Muscle layer of colon (tissue), 2 donors: Measurements from ENCODE around the gene CNGB1.
"Not testable (repeated sequence)": the region's sequence is repeated elsewhere in the genome, so short reads cannot be mapped to it uniquely, and the experiment has no call there.

Experiments
- H3K27ac ChIP-seq: one replicate; pipeline ENCODE4 v1.7.0; 2013; ENCODE audit warnings: low read depth, mild to moderate bottlenecking, low read length, moderate library complexity
- H3K27me3 ChIP-seq, 2 donors: one replicate each; pipeline ENCODE4 v1.7.0; 2013; ENCODE audit warnings: low read length in 2 of 2, mild to moderate bottlenecking in 2 of 2; ENCODE audit not compliant: insufficient read depth in 2 of 2, control insufficient read depth in 1 of 2
- H3K36me3 ChIP-seq: one replicate; pipeline ENCODE4 v1.7.0; 2013; ENCODE audit warnings: mild to moderate bottlenecking, low read length; ENCODE audit not compliant: insufficient read depth
- H3K4me1 ChIP-seq: one replicate; pipeline ENCODE4 v1.7.0; 2013; ENCODE audit warnings: mild to moderate bottlenecking, low read length; ENCODE audit not compliant: insufficient read depth
- H3K4me3 ChIP-seq, 2 donors: one replicate each; pipeline ENCODE4 v1.7.0; 2013; ENCODE audit warnings: low read length in 2 of 2, low read depth in 1 of 2, mild to moderate bottlenecking in 1 of 2, moderate library complexity in 1 of 2
- H3K9ac ChIP-seq: one replicate; pipeline ENCODE4 v1.7.0; 2013; ENCODE audit warnings: low read length
- H3K9me3 ChIP-seq: one replicate; pipeline ENCODE4 v1.7.0; 2013; ENCODE audit warnings: mild to moderate bottlenecking, low read length
- donor health status: abdominal sarcoma.
- donor health status: Adenocarcinoma of cecum.

Gene CNGB1

GRCh38 chr16:57984443-57985203, 13.7 kb upstream of the CNGB1 start:
- Histone ChIP-seq H3K9me3 (no peaks in the 10 kb centered on the region), H3K4me3 (peak overlapping the region; percentile 61 to 68), H3K27me3 (peaks cover 0 to 8% of the 10 kb centered on the region in 2 donors), H3K27ac (no peak overlapping the region), H3K4me1 (peaks cover 12% of the 10 kb centered on the region), H3K9ac (peak overlapping the region; percentile 15), H3K36me3 (no peaks in the 10 kb centered on the region)

DNA sequence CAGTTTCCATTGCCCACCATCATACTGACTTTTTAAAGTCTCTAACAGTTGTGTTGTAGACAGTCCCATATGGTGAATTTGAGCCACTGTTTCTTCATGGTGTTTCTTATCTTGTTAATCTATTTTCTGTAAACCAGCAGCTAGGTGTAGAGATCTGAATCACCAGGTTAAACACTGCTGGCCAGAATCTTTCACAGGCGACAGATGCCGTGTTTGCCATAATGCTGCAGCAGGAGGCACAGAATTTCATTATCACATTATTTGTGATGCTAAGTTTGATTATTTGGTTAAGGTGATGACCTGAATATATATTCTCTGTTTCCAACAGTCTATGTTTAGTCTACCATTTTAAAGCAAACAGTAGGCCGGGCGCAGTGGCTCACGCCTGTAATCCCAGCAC, 11.5 kb upstream of the CNGB1 start:
- H3K9me3 ChIP-seq: no peaks in the 10 kb centered on the region
- no peaks in the 10 kb centered on the region for H3K36me3 ChIP-seq
- H3K9ac ChIP-seq: no peak overlapping the region
- H3K4me3 ChIP-seq: no peak overlapping the region
- H3K4me1 ChIP-seq: peaks cover 12% of the 10 kb centered on the region
- H3K27ac ChIP-seq: no peak overlapping the region
- peaks cover 0 to 8% of the 10 kb centered on the region in 2 donors for H3K27me3 ChIP-seq

- Histone ChIP-seq H3K4me1 (peaks cover 12% of the 10 kb centered on the region), H3K9me3 (no peaks in the 10 kb centered on the region), H3K4me3 (no peak overlapping the region), H3K36me3 (no peaks in the 10 kb centered on the region), H3K27me3 (peaks cover 0 to 8% of the 10 kb centered on the region in 2 donors), H3K9ac (no peak overlapping the region), H3K27ac (no peak overlapping the region)
These were observed 10.7 kb upstream of the CNGB1 start for GRCh38 chr16:57981636-57982035.

- Histone ChIP-seq H3K4me3 (no peak overlapping the region), H3K36me3 (no peaks in the 10 kb centered on the region), H3K27me3 (no peaks in the 10 kb centered on the region), H3K9me3 (no peaks in the 10 kb centered on the region), H3K4me1 (peaks cover 8% of the 10 kb centered on the region), H3K27ac (no peak overlapping the region), H3K9ac (no peak overlapping the region)
These were observed 8.2 kb upstream of the CNGB1 start for GRCh38 chr16:57979006-57979585.

GRCh38 chr16:57978070-57978465, 7.1 kb upstream of the CNGB1 start:
- H3K4me1 ChIP-seq, H3K27me3 ChIP-seq, H3K27ac ChIP-seq, H3K4me3 ChIP-seq, H3K9ac ChIP-seq, H3K36me3 ChIP-seq, H3K9me3 ChIP-seq: not testable (repeated sequence)

DNA sequence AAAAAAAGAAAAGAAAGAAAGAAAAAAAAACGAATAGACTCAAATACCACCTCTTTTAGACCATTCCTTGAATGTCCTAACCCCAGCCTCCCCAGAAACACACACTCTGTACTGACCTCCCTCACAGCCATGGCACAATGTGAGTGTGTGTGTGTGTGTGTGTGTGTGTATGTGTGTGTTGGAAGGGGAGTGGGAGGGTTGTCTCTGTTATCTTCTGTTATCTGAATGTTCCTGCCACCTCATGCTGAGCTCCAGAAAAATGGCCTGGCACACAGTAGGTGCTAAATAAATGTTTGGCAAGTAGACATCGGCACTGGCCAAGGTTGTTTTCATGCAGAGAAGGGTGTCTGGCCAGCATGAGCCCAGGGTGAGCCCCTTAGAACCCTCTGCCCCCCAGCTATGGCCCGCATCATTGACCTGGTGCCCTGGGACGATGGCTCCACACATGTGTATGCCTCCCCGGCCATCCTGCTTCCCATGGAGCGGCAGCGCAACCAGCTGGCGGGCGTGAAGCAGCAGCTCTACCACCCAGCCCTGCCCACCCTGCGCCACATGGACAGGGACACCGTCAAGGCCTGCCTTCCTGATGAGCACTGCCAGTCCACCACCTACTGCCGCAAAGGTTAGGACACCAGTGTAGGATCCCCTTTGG, 6.6 kb upstream of the CNGB1 start:
- H3K36me3 ChIP-seq: no peaks in the 10 kb centered on the region
- no peaks in the 10 kb centered on the region for H3K9me3 ChIP-seq
- H3K4me3 ChIP-seq: no peak overlapping the region
- H3K27me3 ChIP-seq: no peaks in the 10 kb centered on the region
- H3K4me1 ChIP-seq: peaks cover 8% of the 10 kb centered on the region
- no peak overlapping the region for H3K27ac ChIP-seq
- no peak overlapping the region for H3K9ac ChIP-seq

DNA sequence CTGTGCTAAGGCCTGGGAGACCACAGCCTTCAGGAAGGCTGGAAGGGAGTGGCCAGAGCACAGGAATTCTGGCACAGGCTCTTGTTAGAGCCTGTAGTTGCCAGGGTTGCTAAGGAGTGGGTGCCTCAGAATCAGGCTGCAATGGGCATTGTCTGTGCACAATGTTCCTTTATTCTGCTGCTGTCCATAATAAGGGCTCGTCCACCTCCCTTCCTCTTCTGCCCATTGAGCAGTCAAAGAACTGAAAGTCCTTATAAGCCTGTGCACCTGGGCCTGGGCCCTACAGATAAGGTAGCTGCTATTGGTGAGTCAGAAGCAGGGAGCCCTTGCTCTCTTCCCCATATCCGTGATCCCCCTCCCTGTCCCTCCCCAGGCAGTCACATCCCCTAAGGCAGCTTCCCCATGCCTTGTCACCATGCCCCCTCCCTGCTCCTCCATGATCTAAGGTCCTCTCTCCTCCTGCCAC, 5.4 kb upstream of the CNGB1 start:
- Histone ChIP-seq H3K36me3 (no peaks in the 10 kb centered on the region), H3K4me1 (peaks cover 8% of the 10 kb centered on the region), H3K9me3 (no peaks in the 10 kb centered on the region), H3K4me3 (no peak overlapping the region), H3K27me3 (no peaks in the 10 kb centered on the region), H3K27ac (no peak overlapping the region), H3K9ac (no peak overlapping the region)

GRCh38 chr16:57972306-57972705, 1.4 kb upstream of the CNGB1 start:
- Histone ChIP-seq H3K4me3 (no peak overlapping the region), H3K27ac (no peak overlapping the region), H3K9ac (no peak overlapping the region), H3K9me3 (no peaks in the 10 kb centered on the region), H3K27me3 (no peaks in the 10 kb centered on the region), H3K4me1 (peaks cover 8% of the 10 kb centered on the region), H3K36me3 (no peaks in the 10 kb centered on the region)

DNA sequence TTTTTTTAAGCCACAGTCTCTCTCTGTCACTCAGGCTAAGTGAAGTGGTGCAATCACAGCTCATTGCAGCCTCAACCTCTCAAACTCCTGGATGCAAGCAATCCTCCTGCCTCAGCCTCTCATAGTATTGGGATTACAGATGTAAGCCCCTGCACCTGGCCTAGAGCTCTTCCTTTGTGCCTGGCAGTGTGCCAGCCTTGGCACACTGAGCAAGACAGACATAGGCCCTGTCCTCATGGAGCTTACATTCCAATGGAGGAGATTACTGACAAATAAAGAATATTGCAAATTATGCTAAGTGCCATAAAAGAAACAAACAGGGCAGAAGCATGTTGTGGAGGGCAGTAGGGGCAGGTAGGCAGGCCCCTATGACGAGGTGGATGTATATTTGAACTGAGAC, 920 bp upstream of the CNGB1 start:
- no peaks in the 10 kb centered on the region for H3K9me3 ChIP-seq
- H3K27me3 ChIP-seq: no peaks in the 10 kb centered on the region
- no peaks in the 10 kb centered on the region for H3K36me3 ChIP-seq
- peaks cover 8% of the 10 kb centered on the region for H3K4me1 ChIP-seq
- no peak overlapping the region for H3K27ac ChIP-seq
- H3K9ac ChIP-seq: no peak overlapping the region
- no peak overlapping the region for H3K4me3 ChIP-seq

DNA sequence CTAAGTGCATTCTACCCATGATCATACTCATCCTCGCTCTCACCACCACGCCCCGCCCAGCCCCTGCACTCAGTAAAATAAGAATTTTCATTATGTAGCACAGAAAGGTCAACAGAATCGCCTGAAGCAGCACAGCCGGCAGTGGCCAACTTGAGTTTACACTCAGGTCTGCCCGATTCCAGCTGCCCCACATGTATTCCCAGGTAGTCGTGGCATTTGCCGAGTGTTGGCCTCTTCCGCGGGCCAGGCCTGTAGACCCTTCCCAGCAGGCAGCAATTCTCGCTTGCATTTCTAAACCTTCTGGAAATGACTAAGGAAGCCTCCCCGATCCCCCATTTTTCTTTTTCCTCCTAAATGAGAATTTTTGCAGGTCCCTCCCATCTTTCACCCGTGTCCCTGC, 609 bp downstream of the CNGB1 start:
- no peaks in the 10 kb centered on the region for H3K27me3 ChIP-seq
- H3K9ac ChIP-seq: no peak overlapping the region
- H3K4me1 ChIP-seq: no peaks in the 10 kb centered on the region
- no peaks in the 10 kb centered on the region for H3K9me3 ChIP-seq
- no peak overlapping the region for H3K27ac ChIP-seq
- H3K4me3 ChIP-seq: no peak overlapping the region
- no peaks in the 10 kb centered on the region for H3K36me3 ChIP-seq

DNA sequence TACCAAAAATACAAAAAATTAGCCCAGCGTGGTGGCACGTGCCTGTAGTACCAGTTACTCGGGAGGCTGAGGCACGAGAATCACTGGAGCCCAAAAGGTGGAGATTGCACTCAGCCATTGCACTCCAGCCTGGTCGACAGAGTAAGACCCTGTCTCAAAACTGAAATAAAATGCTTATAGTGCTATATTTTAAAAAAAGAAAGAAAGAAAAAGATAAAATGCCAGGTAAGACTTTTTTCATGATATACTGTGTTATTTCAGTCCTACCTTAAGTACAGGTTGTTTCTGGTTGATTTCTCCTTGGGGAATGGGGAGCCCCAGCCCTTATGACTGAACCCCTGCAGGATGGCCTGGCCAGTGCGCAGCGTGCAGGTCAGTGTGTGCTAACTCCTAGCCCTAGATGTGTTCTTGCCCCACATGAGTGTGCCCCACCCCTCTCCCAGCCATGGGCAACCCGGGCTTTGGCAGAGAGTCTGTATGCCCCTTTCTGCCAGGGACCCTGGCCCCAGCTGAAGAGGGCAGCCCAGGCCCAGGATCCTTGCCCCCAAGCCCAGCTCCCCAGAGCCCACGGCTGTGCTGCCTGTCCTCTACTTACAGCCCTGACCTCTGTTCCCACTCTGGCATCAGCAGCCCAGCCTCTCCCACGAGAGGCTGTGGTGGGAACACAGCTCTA, 1.3 kb downstream of the CNGB1 start:
- H3K36me3 ChIP-seq: no peaks in the 10 kb centered on the region
- H3K9me3 ChIP-seq: no peaks in the 10 kb centered on the region
- no peak overlapping the region for H3K27ac ChIP-seq
- no peak overlapping the region for H3K4me3 ChIP-seq
- H3K27me3 ChIP-seq: no peaks in the 10 kb centered on the region
- H3K4me1 ChIP-seq: no peaks in the 10 kb centered on the region
- no peak overlapping the region for H3K9ac ChIP-seq
